Naive thymus-derived CD4-positive, alpha-beta T cell (primary cell): ENCODE results near the gene LOXHD1. TPM values are rescaled to one million over a fixed set of nuclear protein-coding genes. Genes with fewer than 3 reads are reported as not detected.

Experiments
- ATAC-seq: fragments of 150-1000 bp; cut with Tn5 transposase; 2 replicates; pipeline ENCODE4 v1.10.0; 2021; ENCODE audit warnings: mild to moderate bottlenecking, moderate library complexity
- CTCF ChIA-PET: fragments of 350-600 bp; sonication (Branson Sonifier 250); formaldehyde crosslinking; loops from one replicate; lab custom pipeline; 2021; ENCODE audit warnings: antibody characterized with exemption; lab: Charles Lee
- POLR2A ChIA-PET: fragments of 350-600 bp; sonication (Branson Sonifier 250); formaldehyde crosslinking; loops from one replicate; lab custom pipeline; 2021; ENCODE audit warnings: antibody characterized with exemption, inconsistent platforms; lab: Charles Lee
- DNase-seq, 9 donors: peaks; one replicate each; pipeline versions ENCODE4 v3.0.0 to v3.0.0-alpha.2; 2020 to 2022; ENCODE audit warnings: mixed read lengths in 1 of 9
- H3K27ac ChIP-seq: one replicate; pipeline ENCODE4 v1.7.0; 2013; ENCODE audit warnings: mild to moderate bottlenecking, low read depth, low read length, moderate library complexity
- H3K27me3 ChIP-seq, 2 donors: one replicate each; pipeline ENCODE4 v1.7.0; 2013; ENCODE audit warnings: low read length in 2 of 2, mild to moderate bottlenecking in 2 of 2, moderate library complexity in 2 of 2; ENCODE audit not compliant: control insufficient read depth in 2 of 2, insufficient read depth in 2 of 2
- H3K36me3 ChIP-seq, 3 experiments: 1 replicate in 2 of 3; 2 replicates in 1 of 3; pipeline ENCODE4 v1.7.0; 2013; ENCODE audit warnings: low read length in 3 of 3, mild to moderate bottlenecking in 3 of 3, moderate library complexity in 1 of 3; ENCODE audit not compliant: insufficient read depth in 3 of 3, control insufficient read depth in 2 of 3
- H3K4me1 ChIP-seq, 2 donors: one replicate each; pipeline ENCODE4 v1.7.0; 2013; ENCODE audit warnings: low read length in 2 of 2, mild to moderate bottlenecking in 2 of 2, moderate library complexity in 1 of 2; ENCODE audit not compliant: control insufficient read depth in 2 of 2, insufficient read depth in 2 of 2
- H3K4me3 ChIP-seq: 2 replicates; pipeline ENCODE4 v1.7.0; 2013; ENCODE audit warnings: mild to moderate bottlenecking, low read length
- H3K9me3 ChIP-seq, 3 experiments: 1 replicate in 2 of 3; 2 replicates in 1 of 3; pipeline ENCODE4 v1.7.0; 2013; ENCODE audit warnings: low read length in 3 of 3; ENCODE audit not compliant: control insufficient read depth in 2 of 3
- H3K27ac Mint-ChIP-seq, 9 donors: one replicate each; pipeline ENCODE4 v1.8.0; 2020 to 2022; ENCODE audit warnings: mixed read lengths in 9 of 9, mild to moderate bottlenecking in 8 of 9, moderate library complexity in 5 of 9, inconsistent platforms in 2 of 9
- H3K27me3 Mint-ChIP-seq, 5 donors: one replicate each; pipeline ENCODE4 v1.8.0; 2021 to 2022; ENCODE audit warnings: mixed read lengths in 5 of 5, mild to moderate bottlenecking in 1 of 5
- H3K36me3 Mint-ChIP-seq, 5 donors: one replicate each; pipeline ENCODE4 v1.8.0; 2020 to 2022; ENCODE audit warnings: mixed read lengths in 5 of 5, mild to moderate bottlenecking in 3 of 5, inconsistent platforms in 1 of 5
- H3K4me1 Mint-ChIP-seq, 7 donors: one replicate each; pipeline ENCODE4 v1.8.0; 2020 to 2022; ENCODE audit warnings: mixed read lengths in 7 of 7, mild to moderate bottlenecking in 3 of 7, inconsistent platforms in 1 of 7
- H3K4me3 Mint-ChIP-seq, 10 donors: one replicate each; pipeline ENCODE4 v1.8.0; 2020 to 2022; ENCODE audit warnings: mild to moderate bottlenecking in 10 of 10, mixed read lengths in 10 of 10, moderate library complexity in 6 of 10, inconsistent platforms in 2 of 10
- H3K9me3 Mint-ChIP-seq, 11 donors: one replicate each; pipeline ENCODE4 v1.8.0; 2020 to 2022; ENCODE audit warnings: mixed read lengths in 11 of 11, mild to moderate bottlenecking in 4 of 11, inconsistent platforms in 1 of 11, moderate library complexity in 1 of 11
- intact Hi-C, 2 donors: fragments of 100-400 bp; cut with micrococcal nuclease; formaldehyde crosslinking; loops; one replicate each; pipeline ENCODE4 v1.15.1; 2023
- polyA plus RNA-seq, 2 donors: library from polyadenylated mRNA; unstranded; fragments of 300-500 nt; fragmentation: Illumina TruSeq; gene quantifications; one replicate each; pipeline ENCODE4 v1.2.3, GENCODE V29; 2021
- total RNA-seq, 6 experiments: library from RNA in 5 of 6; stranded (reverse) in 5 of 6; gene quantifications; 1 replicate in 5 of 6; 2 replicates in 1 of 6; pipeline ENCODE4 v1.2.3 and lab custom pipeline; 2021 to 2026

LOXHD1 gene
- total and polyA plus RNA-seq, 7 experiments from 2014 or later = 0.08 to 1.2 (median 0.23) TPM; not detected in 3

DNA sequence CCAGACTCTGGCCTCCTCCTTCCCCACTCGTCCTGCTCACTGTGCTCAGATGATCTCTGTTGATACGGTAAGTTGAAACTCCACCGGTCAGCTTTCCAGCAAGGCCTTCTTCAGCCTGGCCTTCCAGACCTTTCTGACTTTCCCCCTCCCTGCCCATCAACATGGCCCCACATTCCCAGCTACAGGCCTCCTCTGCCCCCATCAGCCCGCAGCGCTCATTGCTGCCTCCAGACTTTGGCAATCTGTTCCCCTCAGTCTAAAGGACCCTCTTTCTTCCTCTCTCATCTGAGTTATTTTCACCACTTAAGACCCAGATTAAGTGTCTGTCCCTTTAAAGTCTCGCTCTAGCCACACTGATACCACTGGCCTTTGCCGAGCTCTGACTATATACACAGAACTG lies 10.6 kb downstream of the LOXHD1 start:
- intact Hi-C loops = no loop called here
- peaks cover 0 to 12% (median 0%) of the 10 kb centered on the region in 5 donors for H3K27me3 Mint-ChIP-seq
- no peak for ATAC-seq
- H3K36me3 Mint-ChIP-seq = no peaks in the 10 kb centered on the region
- H3K9me3 Mint-ChIP-seq = peaks cover 0 to 1% (median 0%) of the 10 kb centered on the region in 11 donors
- no peak overlapping the region for H3K4me3 Mint-ChIP-seq
- DNase-seq = no peak
- H3K4me1 Mint-ChIP-seq = no peaks in the 10 kb centered on the region
- ChIA-PET POLR2A (no interaction called here), CTCF (interaction anchor here (0.6 kb wide), 1 partner anchor 497 kb away, joined by 3 read pairs; no protein-coding TSS in a partner anchor)
- Histone ChIP-seq H3K4me3 (no peak overlapping the region), H3K9me3 (no peaks in the 10 kb centered on the region), H3K4me1 (no peaks in the 10 kb centered on the region), H3K36me3 (no peaks in the 10 kb centered on the region), H3K27me3 (no peaks in the 10 kb centered on the region), H3K27ac (no peak overlapping the region)
- H3K27ac Mint-ChIP-seq = peak overlapping the region in 1 of 9 donors; percentile 11

DNA sequence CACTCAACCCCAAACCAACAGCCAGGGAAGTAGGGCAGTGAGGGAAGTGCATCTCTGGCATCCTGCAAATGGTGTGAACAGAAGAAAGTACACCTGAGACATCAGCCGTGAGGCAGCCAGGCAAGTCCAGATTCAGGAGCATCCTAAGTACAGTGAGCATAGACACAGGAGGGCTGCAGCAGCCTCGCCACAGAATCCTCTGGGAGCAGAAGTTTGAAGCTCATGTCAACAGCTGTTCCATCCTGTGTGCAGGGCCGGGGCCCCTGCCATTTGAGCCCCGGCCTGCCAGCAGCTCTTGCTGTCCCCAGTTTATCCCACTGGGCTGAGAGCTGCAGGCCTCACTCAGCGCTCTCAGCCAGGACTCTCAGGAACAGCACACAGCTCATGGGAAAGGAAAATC lies 14.5 kb downstream of the LOXHD1 start:
- ChIA-PET CTCF (interaction anchor here (1.0 kb wide), 1 partner anchor 18 kb away, joined by 3 read pairs; no protein-coding TSS in a partner anchor), POLR2A (no interaction called here)
- ATAC-seq (no peak), DNase-seq (no peak)
- no peaks in the 10 kb centered on the region for H3K4me1 ChIP-seq
- no peak overlapping the region for H3K4me3 Mint-ChIP-seq
- no peaks in the 10 kb centered on the region for H3K4me1 Mint-ChIP-seq
- intact Hi-C loops = no loop called here
- H3K36me3 ChIP-seq = no peaks in the 10 kb centered on the region
- H3K27me3 Mint-ChIP-seq = peaks cover 0 to 15% (median 0%) of the 10 kb centered on the region in 5 donors
- no peaks in the 10 kb centered on the region for H3K9me3 ChIP-seq
- no peaks in the 10 kb centered on the region for H3K36me3 Mint-ChIP-seq
- no peak overlapping the region for H3K27ac Mint-ChIP-seq
- H3K4me3 ChIP-seq = no peak overlapping the region
- H3K27ac ChIP-seq = no peak overlapping the region
- peaks cover 0 to 4% (median 0%) of the 10 kb centered on the region in 11 donors for H3K9me3 Mint-ChIP-seq
- no peaks in the 10 kb centered on the region for H3K27me3 ChIP-seq

DNA sequence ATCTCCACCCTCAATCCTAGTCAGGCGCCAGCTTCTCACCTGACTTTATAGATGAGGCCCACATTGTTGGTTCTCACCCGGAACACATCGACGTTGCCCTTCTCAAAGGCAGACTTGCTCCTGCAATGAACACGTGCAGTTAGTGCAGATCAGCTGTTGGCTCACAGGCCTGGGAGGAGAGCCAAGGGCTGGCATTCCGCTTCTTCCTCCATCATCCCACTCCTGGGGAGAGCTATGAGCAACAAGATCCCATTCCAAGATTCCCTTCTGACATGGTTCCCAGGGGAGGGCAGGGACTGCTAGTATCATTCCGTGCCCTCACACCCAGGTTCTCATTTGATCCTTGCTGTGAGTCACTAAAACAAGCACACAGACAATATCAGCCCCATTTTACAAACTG lies 15.1 kb downstream of the LOXHD1 start:
- H3K9me3 Mint-ChIP-seq = peaks cover 0 to 8% (median 0%) of the 10 kb centered on the region in 11 donors
- H3K9me3 ChIP-seq = no peaks in the 10 kb centered on the region
- POLR2A ChIA-PET = no interaction called here
- no peak overlapping the region for H3K4me3 ChIP-seq
- peaks cover 0 to 17% (median 0%) of the 10 kb centered on the region in 5 donors for H3K27me3 Mint-ChIP-seq
- H3K27ac ChIP-seq = no peak overlapping the region
- peak overlapping the region in 1 of 9 donors; percentile 27 for H3K27ac Mint-ChIP-seq
- no peak for ATAC-seq
- H3K4me1 Mint-ChIP-seq = no peaks in the 10 kb centered on the region
- H3K36me3 Mint-ChIP-seq = no peaks in the 10 kb centered on the region
- CTCF ChIA-PET = interaction anchor here (1.0 kb wide), 1 partner anchor 19 kb away, joined by 3 read pairs; no protein-coding TSS in a partner anchor
- H3K4me1 ChIP-seq = no peaks in the 10 kb centered on the region
- no peaks in the 10 kb centered on the region for H3K27me3 ChIP-seq
- H3K36me3 ChIP-seq = no peaks in the 10 kb centered on the region
- intact Hi-C loops = no loop called here
- DNase-seq = no peak
- H3K4me3 Mint-ChIP-seq = no peak overlapping the region

DNA sequence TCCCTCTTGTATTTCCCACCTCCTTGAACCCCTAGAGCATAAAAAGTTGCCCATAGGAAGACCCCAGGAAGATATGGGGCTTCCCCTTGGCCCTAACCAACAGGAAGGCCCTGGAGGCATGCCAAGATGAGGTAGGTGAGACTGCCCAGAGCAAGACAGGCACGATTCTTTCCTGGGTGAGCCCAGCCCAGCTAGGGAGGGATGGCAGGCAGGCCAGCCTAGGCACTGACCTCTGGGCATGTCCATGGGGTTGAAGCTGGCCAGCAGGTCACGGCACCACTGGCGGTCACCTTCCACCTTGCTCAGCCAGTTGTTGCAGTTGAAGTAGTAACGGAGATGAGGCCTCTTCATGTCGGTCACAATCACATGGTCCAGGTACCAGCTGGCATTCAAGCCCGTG lies 17.6 kb downstream of the LOXHD1 start:
- no peak overlapping the region for H3K27ac Mint-ChIP-seq
- no peaks in the 10 kb centered on the region for H3K9me3 ChIP-seq
- DNase-seq (no peak), ATAC-seq (no peak)
- no peaks in the 10 kb centered on the region for H3K4me1 ChIP-seq
- no peak overlapping the region for H3K4me3 ChIP-seq
- H3K4me3 Mint-ChIP-seq = no peak overlapping the region
- POLR2A ChIA-PET = no interaction called here
- peaks cover 0 to 17% (median 0%) of the 10 kb centered on the region in 5 donors for H3K27me3 Mint-ChIP-seq
- intact Hi-C loops = no loop called here
- no peaks in the 10 kb centered on the region for H3K36me3 ChIP-seq
- H3K36me3 Mint-ChIP-seq = no peaks in the 10 kb centered on the region
- CTCF ChIA-PET = no interaction called here
- H3K27ac ChIP-seq = no peak overlapping the region
- H3K27me3 ChIP-seq = no peaks in the 10 kb centered on the region
- H3K9me3 Mint-ChIP-seq = peaks cover 0 to 8% (median 0%) of the 10 kb centered on the region in 11 donors
- H3K4me1 Mint-ChIP-seq = peaks cover 0 to 3% (median 0%) of the 10 kb centered on the region in 7 donors

DNA sequence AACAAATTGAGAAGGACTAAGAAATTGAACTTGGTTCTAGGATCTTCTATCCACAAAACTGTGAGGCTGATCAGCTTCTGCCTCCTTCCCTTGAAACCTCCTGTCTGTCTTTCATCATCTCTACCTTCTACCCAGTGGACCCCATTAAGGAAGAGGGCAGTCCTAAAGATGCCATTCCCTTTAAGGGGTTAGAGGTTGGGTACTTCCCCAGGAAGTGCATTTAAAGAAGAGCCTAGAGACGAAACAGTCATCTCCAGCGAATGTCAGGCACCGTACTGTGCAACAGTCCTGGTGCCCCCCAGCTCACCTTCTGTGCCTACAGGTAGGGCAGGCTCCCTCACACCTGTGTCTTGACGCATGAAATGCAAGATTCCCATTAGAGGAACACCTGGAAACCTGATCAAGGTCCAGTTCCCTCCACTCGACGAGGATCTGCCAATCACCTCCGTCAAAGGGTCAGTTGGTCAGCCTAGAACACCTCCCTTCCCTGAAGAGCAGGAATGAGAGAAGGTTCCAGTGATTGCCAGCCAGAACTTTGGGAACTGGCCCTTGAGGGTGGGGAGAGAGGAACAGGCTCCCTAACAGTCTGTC lies 20.9 kb downstream of the LOXHD1 start:
- no peak overlapping the region for H3K4me3 ChIP-seq
- ATAC-seq (no peak), DNase-seq (no peak)
- Mint-ChIP-seq H3K27me3 (peaks cover 0 to 20% (median 0%) of the 10 kb centered on the region in 5 donors), H3K4me3 (no peak overlapping the region), H3K4me1 (peaks cover 0 to 3% (median 0%) of the 10 kb centered on the region in 7 donors), H3K9me3 (peaks cover 0 to 16% (median 3%) of the 10 kb centered on the region in 11 donors), H3K27ac (no peak overlapping the region), H3K36me3 (no peaks in the 10 kb centered on the region)
- no peak overlapping the region for H3K27ac ChIP-seq
- no peaks in the 10 kb centered on the region for H3K27me3 ChIP-seq
- intact Hi-C loops = no loop called here
- no peaks in the 10 kb centered on the region for H3K4me1 ChIP-seq
- H3K9me3 ChIP-seq = no peaks in the 10 kb centered on the region
- ChIA-PET POLR2A (no interaction called here), CTCF (no interaction called here)
- H3K36me3 ChIP-seq = no peaks in the 10 kb centered on the region

DNA sequence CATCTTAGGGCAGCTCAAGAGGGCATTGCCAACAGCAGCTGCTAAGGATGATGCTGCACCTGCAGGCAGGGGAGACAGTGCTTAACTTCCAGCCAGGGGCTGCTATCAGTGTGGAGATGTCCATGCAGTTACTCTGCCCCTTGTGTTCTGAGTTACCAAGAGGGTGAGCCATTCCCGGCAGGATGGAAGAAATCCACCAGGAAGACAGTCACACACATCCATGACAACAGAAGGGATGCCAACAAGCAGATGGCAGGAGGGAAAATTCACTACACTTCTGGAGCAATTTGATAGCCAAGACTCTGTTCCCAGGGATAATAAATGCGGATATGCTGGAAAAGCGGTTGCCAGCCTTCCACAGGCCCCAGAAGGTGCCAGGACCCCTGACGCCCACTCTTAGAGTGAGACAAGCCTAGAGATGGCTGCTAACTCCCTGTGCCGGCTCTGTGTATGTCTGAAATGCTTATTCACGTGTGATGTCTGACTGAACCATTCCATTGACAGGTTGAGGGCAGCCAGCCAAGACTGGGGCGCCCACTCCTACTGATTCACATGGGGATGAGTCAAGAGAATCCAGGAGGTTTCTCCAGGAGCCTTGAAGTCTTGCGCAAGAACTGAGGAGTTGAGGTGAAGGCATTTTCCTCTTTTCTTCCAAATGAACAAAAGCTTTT lies 24.5 kb downstream of the LOXHD1 start:
- Histone ChIP-seq H3K27me3 (no peaks in the 10 kb centered on the region), H3K4me1 (no peaks in the 10 kb centered on the region), H3K4me3 (no peak overlapping the region), H3K9me3 (no peaks in the 10 kb centered on the region), H3K36me3 (no peaks in the 10 kb centered on the region), H3K27ac (no peak overlapping the region)
- ChIA-PET POLR2A (no interaction called here), CTCF (no interaction called here)
- H3K36me3 Mint-ChIP-seq = no peaks in the 10 kb centered on the region
- intact Hi-C loops = no loop called here
- H3K4me3 Mint-ChIP-seq = no peak overlapping the region
- no peak overlapping the region for H3K27ac Mint-ChIP-seq
- peaks cover 0 to 17% (median 2%) of the 10 kb centered on the region in 7 donors for H3K4me1 Mint-ChIP-seq
- ATAC-seq = no peak
- peaks cover 0 to 14% (median 0%) of the 10 kb centered on the region in 5 donors for H3K27me3 Mint-ChIP-seq
- H3K9me3 Mint-ChIP-seq = peaks cover 0 to 16% (median 3%) of the 10 kb centered on the region in 11 donors
- DNase-seq = no peak
